ENCODE measurements around the gene FGD2. TPM values are rescaled to one million over a fixed set of nuclear protein-coding genes. Genes with fewer than 3 reads are reported as not detected.

FGD2 gene
- total and polyA plus RNA-seq, 9 of the 15 experiments (the other 6 are each of a cell fraction or from before 2014, with no cell fraction given) = 0.09 TPM; not detected in 8

- TF ChIP-seq ELK1 (CRISPR knock-in tag; IDR thresholded peaks at IDR 0.05) = no peak
- peak; percentile 72 for TF ChIP-seq GMEB1 (CRISPR knock-in tag; IDR thresholded peaks at IDR 0.05)
- TF ChIP-seq MLLT1 (IDR thresholded peaks at IDR 0.05) = 0 out of 4 replicates have a peak, but pooled peaks of 1 of the 2 experiments have one; percentile 32
- TF ChIP-seq SAFB (IDR thresholded peaks at IDR 0.05; ENCODE audit: borderline replicate concordance, low read depth, low read length) = 0 out of 2 replicates have a peak, but pooled peaks have one; percentile 18
- TF ChIP-seq MTA3 (IDR thresholded peaks at IDR 0.05; ENCODE audit: borderline replicate concordance) = peak; percentile 96
- TF ChIP-seq MBD2 (IDR thresholded peaks at IDR 0.05; ENCODE audit: borderline replicate concordance, low read depth) = peak; percentile 93; the same call in 1 of the 2 replicates
- TF ChIP-seq FUS (optimal IDR thresholded peaks at IDR 0.05; ENCODE audit: low read depth, low read length) = peak; percentile 97
- peak; percentile 94 for TF ChIP-seq TCF7L2 (IDR thresholded peaks at IDR 0.05; ENCODE audit: low read depth, low read length)
- TF ChIP-seq ZFPM2 (CRISPR knock-in tag; IDR thresholded peaks at IDR 0.05) = 0 out of 2 replicates have a peak, but pooled peaks have one; percentile 10
- no peak for TF ChIP-seq EZH2 (IDR thresholded peaks at IDR 0.05; ENCODE audit: borderline replicate concordance, low read depth, low read length)
- no peak for TF ChIP-seq KDM4B (IDR thresholded peaks at IDR 0.05; ENCODE audit: borderline replicate concordance in 2 of 2, low read depth in 1 of 2)
- TF ChIP-seq JUNB (CRISPR knock-in tag; conservative IDR thresholded peaks at IDR 0.05) = no peak
- TF ChIP-seq RREB1 (CRISPR knock-in tag; IDR thresholded peaks at IDR 0.05) = 0 out of 2 replicates have a peak, but pooled peaks have one; percentile 56
- no peak for TF ChIP-seq SMC3 (conservative IDR thresholded peaks at IDR 0.05; ENCODE audit: insufficient read depth, low read depth, low read length)
- TF ChIP-seq ZNF354B (CRISPR knock-in tag; IDR thresholded peaks at IDR 0.05) = no peak
- TF ChIP-seq CTBP1 (IDR thresholded peaks at IDR 0.05; ENCODE audit: borderline replicate concordance) = peak; percentile 85
- TF ChIP-seq ZNF140 (CRISPR knock-in tag; IDR thresholded peaks at IDR 0.05) = no peak
Measured at GRCh38 chr6:36985808-36986703, 19.4 kb upstream of the FGD2 start, which contains the start of gene MTCH1 (continued).
